ENCODE data around the gene TNS4.

DNA sequence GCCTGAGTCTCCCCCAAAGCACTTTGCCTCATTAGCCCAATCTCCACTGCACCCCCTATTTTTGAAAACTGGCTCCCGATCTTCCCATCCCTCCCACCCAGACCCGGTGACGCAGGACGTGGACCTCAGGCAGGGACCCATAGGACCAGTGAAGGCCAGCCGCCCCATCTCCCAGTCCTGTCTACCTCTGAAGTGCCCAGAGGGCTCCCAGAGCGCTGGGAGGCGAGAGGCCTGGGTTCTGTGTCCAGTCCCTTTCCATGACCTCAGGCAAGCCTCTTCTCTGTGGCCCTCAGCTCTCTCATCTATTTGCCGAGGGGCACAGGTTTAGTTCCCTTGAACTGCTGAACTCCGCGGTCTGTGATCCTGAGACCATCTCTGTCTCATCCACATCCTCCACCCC, 714 bp downstream of the TNS4 start:
- no peak for TF ChIP-seq EZH2 (IDR thresholded peaks at IDR 0.05; ENCODE audit: low read length, missing control alignments)
- TF ChIP-seq, protein P1, sequence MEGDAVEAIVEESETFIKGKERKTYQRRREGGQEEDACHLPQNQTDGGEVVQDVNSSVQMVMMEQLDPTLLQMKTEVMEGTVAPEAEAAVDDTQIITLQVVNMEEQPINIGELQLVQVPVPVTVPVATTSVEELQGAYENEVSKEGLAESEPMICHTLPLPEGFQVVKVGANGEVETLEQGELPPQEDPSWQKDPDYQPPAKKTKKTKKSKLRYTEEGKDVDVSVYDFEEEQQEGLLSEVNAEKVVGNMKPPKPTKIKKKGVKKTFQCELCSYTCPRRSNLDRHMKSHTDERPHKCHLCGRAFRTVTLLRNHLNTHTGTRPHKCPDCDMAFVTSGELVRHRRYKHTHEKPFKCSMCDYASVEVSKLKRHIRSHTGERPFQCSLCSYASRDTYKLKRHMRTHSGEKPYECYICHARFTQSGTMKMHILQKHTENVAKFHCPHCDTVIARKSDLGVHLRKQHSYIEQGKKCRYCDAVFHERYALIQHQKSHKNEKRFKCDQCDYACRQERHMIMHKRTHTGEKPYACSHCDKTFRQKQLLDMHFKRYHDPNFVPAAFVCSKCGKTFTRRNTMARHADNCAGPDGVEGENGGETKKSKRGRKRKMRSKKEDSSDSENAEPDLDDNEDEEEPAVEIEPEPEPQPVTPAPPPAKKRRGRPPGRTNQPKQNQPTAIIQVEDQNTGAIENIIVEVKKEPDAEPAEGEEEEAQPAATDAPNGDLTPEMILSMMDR (conservative IDR thresholded peaks at IDR 0.05 in 1 of 2, IDR thresholded peaks at IDR 0.05 in 1 of 2; ENCODE audit: low read depth in 1 of 2, low read length in 2 of 2): no peak

Measured in fibroblast of lung (primary cell).